Right lobe of liver (tissue), 4 donors: ENCODE results near the gene RNF186.

ENCODE experiments used
- CTCF ChIP-seq, 4 donors: fragments of 200-600 bp in 3 of 4; fragments of 450-650 bp in 1 of 4; IDR thresholded peaks; one replicate each; pipeline versions ENCODE4 v1.5.1 to v1.8.0; 2016 to 2022; ENCODE audit warnings: antibody characterized with exemption in 4 of 4, mild to moderate bottlenecking in 2 of 4
- POLR2A ChIP-seq: fragments of 450-650 bp; IDR thresholded peaks from one replicate; pipeline ENCODE4 v1.6.1; 2017; ENCODE audit warnings: antibody characterized with exemption, mild to moderate bottlenecking
- donor health status: DM: no; HTN: no; CAD: no.
- donor health status: DM: no; HTN: no; CAD: no.
- donor health status: DM: no; HTN: yes; CAD: no.

GRCh38 chr1:19792237-19793002, 22.7 kb downstream of the RNF186 start:
- no peak for TF ChIP-seq POLR2A
- no peak for TF ChIP-seq CTCF (IDR thresholded peaks at IDR 0.05)
